ENCODE data around the gene ANKRD33B. TPM values are rescaled to one million over a fixed set of nuclear protein-coding genes. Genes with fewer than 3 reads are reported as not detected.

ANKRD33B gene
- total RNA-seq, 1 experiment from 2014 or later: 1.6 TPM

- Histone ChIP-seq H3K4me3 (ENCODE audit: insufficient read depth, low read depth, low read length) (no peak overlapping the region), H3K36me3 (replicated peaks; ENCODE audit: control insufficient read depth, insufficient read depth, low read length) (no peaks in the 10 kb centered on the region; the same call in 1 of the 2 replicates), H3K27me3 (ENCODE audit: control insufficient read depth, insufficient read depth, low read length) (peaks cover 3% of the 10 kb centered on the region)
- no peak for DNase-seq
Observed at GRCh38 chr5:10586008-10586407, 22.1 kb downstream of the ANKRD33B start.

- Histone ChIP-seq H3K36me3 (replicated peaks; ENCODE audit: control insufficient read depth, insufficient read depth, low read length) (no peaks in the 10 kb centered on the region; the same call in 1 of the 2 replicates), H3K4me3 (ENCODE audit: insufficient read depth, low read depth, low read length) (no peak overlapping the region), H3K27me3 (ENCODE audit: control insufficient read depth, insufficient read depth, low read length) (peaks cover 3% of the 10 kb centered on the region)
- no peak for DNase-seq
Observed at GRCh38 chr5:10586555-10586954, 22.7 kb downstream of the ANKRD33B start.

- peaks cover 3% of the 10 kb centered on the region for H3K27me3 ChIP-seq (ENCODE audit: control insufficient read depth, insufficient read depth, low read length)
- DNase-seq: no peak
- no peak overlapping the region for H3K4me3 ChIP-seq (ENCODE audit: insufficient read depth, low read depth, low read length)
- no peaks in the 10 kb centered on the region; the same call in 1 of the 2 replicates for H3K36me3 ChIP-seq (replicated peaks; ENCODE audit: control insufficient read depth, insufficient read depth, low read length)
Observed at GRCh38 chr5:10588109-10588775, 24.4 kb downstream of the ANKRD33B start.

DNA sequence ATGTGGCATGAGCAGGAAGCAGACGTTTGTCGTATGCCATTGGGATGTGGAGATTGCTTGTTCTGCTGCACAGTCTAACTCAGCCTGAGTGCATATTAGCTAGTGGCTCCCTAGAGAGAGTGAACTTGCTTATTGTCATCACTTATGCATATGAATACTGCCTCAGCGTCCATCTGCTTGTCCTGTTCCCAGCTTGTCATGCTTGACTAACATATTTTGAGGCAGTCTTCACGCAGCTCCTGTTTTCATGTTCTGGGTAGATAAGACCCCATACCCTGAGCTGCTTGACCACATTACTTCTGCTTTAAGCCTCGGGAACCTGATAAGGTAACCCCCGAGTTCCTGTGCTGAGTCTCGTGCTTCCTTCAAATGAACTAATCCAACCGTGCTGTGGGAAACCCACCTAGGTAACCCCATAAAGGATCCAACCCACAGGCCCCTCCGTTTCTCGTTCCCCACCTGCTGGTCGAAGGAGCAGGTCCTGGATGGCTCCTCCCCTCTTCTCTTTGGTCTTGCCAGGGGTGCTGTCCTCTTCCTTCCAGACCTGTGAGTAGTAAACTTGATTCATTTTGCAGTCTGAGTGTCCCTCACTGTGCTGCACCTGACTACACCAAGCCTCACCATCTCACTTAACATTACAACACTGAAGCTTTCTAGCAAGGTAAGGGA is 25.0 kb downstream of the ANKRD33B start:
- H3K27me3 ChIP-seq (ENCODE audit: control insufficient read depth, insufficient read depth, low read length): peaks cover 3% of the 10 kb centered on the region
- H3K4me3 ChIP-seq (ENCODE audit: insufficient read depth, low read depth, low read length): no peak overlapping the region
- DNase-seq: no peak
- H3K36me3 ChIP-seq (replicated peaks; ENCODE audit: control insufficient read depth, insufficient read depth, low read length): no peaks in the 10 kb centered on the region; the same call in 1 of the 2 replicates

- Histone ChIP-seq H3K27me3 (ENCODE audit: control insufficient read depth, insufficient read depth, low read length) (no peaks in the 10 kb centered on the region), H3K4me3 (ENCODE audit: insufficient read depth, low read depth, low read length) (no peak overlapping the region), H3K36me3 (replicated peaks; ENCODE audit: control insufficient read depth, insufficient read depth, low read length) (no peaks in the 10 kb centered on the region)
- peak; percentile 63 for DNase-seq
Observed at GRCh38 chr5:10590226-10590999, 26.5 kb downstream of the ANKRD33B start.

- Histone ChIP-seq H3K27me3 (ENCODE audit: control insufficient read depth, insufficient read depth, low read length) (no peaks in the 10 kb centered on the region), H3K36me3 (replicated peaks; ENCODE audit: control insufficient read depth, insufficient read depth, low read length) (no peaks in the 10 kb centered on the region; the same call in 1 of the 2 replicates), H3K4me3 (ENCODE audit: insufficient read depth, low read depth, low read length) (no peak overlapping the region)
- no peak for DNase-seq
Observed at GRCh38 chr5:10591159-10591558, 27.3 kb downstream of the ANKRD33B start.

DNA sequence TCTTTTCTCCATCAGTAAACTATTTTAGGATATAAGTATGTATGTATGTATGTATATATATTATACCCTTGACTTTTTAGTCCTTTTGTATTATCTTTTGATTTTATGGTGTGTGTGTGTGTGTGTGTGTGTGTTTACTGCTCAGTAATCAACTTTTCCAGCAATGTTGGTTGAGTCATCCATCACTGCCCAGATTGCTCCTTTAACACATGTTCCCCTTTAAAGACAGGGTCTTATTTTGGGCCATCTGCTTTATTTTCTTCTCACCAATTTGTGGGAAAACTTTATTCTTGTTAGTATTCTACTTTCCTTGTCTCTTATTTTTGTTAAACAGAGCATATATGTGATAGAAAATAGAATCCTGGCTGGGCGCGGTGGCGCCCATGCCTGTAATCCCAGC is 28.1 kb downstream of the ANKRD33B start:
- H3K27me3 ChIP-seq (ENCODE audit: control insufficient read depth, insufficient read depth, low read length): no peaks in the 10 kb centered on the region
- H3K4me3 ChIP-seq (ENCODE audit: insufficient read depth, low read depth, low read length): no peak overlapping the region
- no peaks in the 10 kb centered on the region; the same call in 1 of the 2 replicates for H3K36me3 ChIP-seq (replicated peaks; ENCODE audit: control insufficient read depth, insufficient read depth, low read length)
- no peak for DNase-seq

GRCh38 chr5:10592601-10593000 is 28.7 kb downstream of the ANKRD33B start:
- Histone ChIP-seq H3K4me3 (ENCODE audit: insufficient read depth, low read depth, low read length) (no peak overlapping the region), H3K27me3 (ENCODE audit: control insufficient read depth, insufficient read depth, low read length) (no peaks in the 10 kb centered on the region), H3K36me3 (replicated peaks; ENCODE audit: control insufficient read depth, insufficient read depth, low read length) (no peaks in the 10 kb centered on the region; the same call in 1 of the 2 replicates)
- DNase-seq: no peak

DNA sequence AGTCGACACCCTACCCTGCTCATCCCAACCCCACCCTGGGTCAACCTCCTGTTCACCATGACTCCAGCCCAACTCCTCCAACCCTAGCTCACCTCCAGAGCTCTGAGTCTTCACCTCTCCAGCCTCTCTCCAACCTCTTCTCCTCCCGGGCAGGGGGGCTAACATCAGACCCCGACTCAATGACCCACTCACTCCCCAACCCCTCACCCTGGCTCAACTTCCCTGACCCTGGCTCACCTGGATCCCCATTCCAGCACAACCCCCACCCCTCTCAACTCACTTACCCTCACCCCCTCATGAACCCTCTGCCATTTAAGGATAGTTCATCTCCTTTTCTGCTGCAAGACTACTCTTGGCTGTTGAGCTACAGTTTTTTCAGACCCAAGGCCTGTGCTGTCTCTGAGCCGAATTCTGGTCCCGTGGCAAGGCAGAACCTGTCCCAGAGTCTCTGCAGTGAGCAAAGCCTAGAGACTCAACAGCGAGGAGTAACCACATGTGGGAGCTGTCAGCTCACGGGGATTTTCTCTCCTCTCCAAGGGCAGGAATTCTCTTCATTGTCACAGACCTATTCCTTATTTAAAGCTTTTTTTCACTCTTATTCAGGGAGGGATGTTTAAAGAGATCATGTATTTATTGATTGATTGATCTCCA is 29.8 kb downstream of the ANKRD33B start:
- Histone ChIP-seq H3K4me3 (ENCODE audit: insufficient read depth, low read depth, low read length) (no peak overlapping the region), H3K27me3 (ENCODE audit: control insufficient read depth, insufficient read depth, low read length) (no peaks in the 10 kb centered on the region), H3K36me3 (replicated peaks; ENCODE audit: control insufficient read depth, insufficient read depth, low read length) (no peaks in the 10 kb centered on the region; the same call in 1 of the 2 replicates)
- no peak for DNase-seq

- H3K4me3 ChIP-seq (ENCODE audit: insufficient read depth, low read depth, low read length): no peak overlapping the region
- DNase-seq: no peak
- no peaks in the 10 kb centered on the region; the same call in 1 of the 2 replicates for H3K36me3 ChIP-seq (replicated peaks; ENCODE audit: control insufficient read depth, insufficient read depth, low read length)
Observed at GRCh38 chr5:10594591-10595210, 30.8 kb downstream of the ANKRD33B start.

GRCh38 chr5:10595293-10595671 is 31.4 kb downstream of the ANKRD33B start:
- H3K36me3 ChIP-seq (replicated peaks; ENCODE audit: control insufficient read depth, insufficient read depth, low read length): no peaks in the 10 kb centered on the region; the same call in 1 of the 2 replicates
- DNase-seq: no peak
- H3K27me3 ChIP-seq (ENCODE audit: control insufficient read depth, insufficient read depth, low read length): no peaks in the 10 kb centered on the region
- no peak overlapping the region for H3K4me3 ChIP-seq (ENCODE audit: insufficient read depth, low read depth, low read length)

More at GRCh38 chr5:10594591-10595210, 30.8 kb downstream of the ANKRD33B start:
- H3K27me3 ChIP-seq (ENCODE audit: control insufficient read depth, insufficient read depth, low read length): no peaks in the 10 kb centered on the region

DNA sequence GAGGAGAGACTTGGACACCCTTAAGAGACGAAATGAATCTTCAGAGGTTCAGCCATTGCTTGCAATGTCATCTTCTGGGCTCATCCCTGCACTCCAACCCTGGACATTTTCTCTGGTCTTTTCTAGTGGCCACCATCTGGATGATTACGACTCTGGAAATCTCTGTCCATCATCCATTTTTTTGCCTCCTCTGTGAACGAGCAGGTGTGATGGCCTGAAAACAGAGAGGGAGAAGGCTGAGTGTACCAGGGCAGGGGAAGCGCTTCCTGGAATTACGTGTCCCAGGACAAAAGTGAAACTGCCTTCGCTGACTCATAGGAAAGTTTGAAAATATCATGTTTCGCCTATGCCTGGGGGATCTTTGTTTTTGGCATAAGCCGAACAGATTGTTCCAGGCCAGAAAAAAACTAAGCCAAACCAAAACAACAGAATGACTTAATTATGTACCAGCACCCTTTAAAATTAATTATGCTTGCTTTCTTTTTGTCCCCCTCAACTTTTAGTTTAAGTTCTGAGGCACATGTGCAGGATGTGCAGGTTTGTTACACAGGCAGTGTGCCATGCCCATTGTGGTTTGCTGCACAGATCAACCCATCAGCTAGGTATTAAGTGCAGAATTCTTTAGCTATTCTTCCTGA is 31.9 kb downstream of the ANKRD33B start:
- Histone ChIP-seq H3K4me3 (ENCODE audit: insufficient read depth, low read depth, low read length) (no peak overlapping the region), H3K36me3 (replicated peaks; ENCODE audit: control insufficient read depth, insufficient read depth, low read length) (no peaks in the 10 kb centered on the region; the same call in 1 of the 2 replicates), H3K27me3 (ENCODE audit: control insufficient read depth, insufficient read depth, low read length) (no peaks in the 10 kb centered on the region)
- DNase-seq: no peak

- Histone ChIP-seq H3K27me3 (ENCODE audit: control insufficient read depth, insufficient read depth, low read length) (no peaks in the 10 kb centered on the region), H3K36me3 (replicated peaks; ENCODE audit: control insufficient read depth, insufficient read depth, low read length) (no peaks in the 10 kb centered on the region; the same call in 1 of the 2 replicates), H3K4me3 (ENCODE audit: insufficient read depth, low read depth, low read length) (no peak overlapping the region)
- no peak for DNase-seq
Observed at GRCh38 chr5:10596310-10596703, 32.4 kb downstream of the ANKRD33B start.

All from H7 (cell line).